HEK293T (cell line): ENCODE data around the gene BTBD10.

Source experiments
- BHLHE40 ChIP-seq: fragments of 450-650 bp; IDR thresholded peaks from 2 replicates; pipeline ENCODE4 v1.6.1; 2016; ENCODE audit warnings: mild to moderate bottlenecking, moderate library complexity, borderline replicate concordance
- CTBP1 ChIP-seq: fragments of 450-650 bp; IDR thresholded peaks from 2 replicates; pipeline ENCODE4 v1.6.1; 2016; ENCODE audit warnings: borderline replicate concordance
- ELF4 ChIP-seq: fragments of 450-650 bp; IDR thresholded peaks from 2 replicates; pipeline ENCODE4 v1.6.1; 2017; ENCODE audit warnings: antibody characterized with exemption
- FOXK2 ChIP-seq: fragments of 450-650 bp; IDR thresholded peaks from 2 replicates; pipeline ENCODE4 v1.6.1; 2016; ENCODE audit warnings: mild to moderate bottlenecking
- HDGF ChIP-seq: fragments of 450-650 bp; IDR thresholded peaks from 2 replicates; pipeline ENCODE4 v1.6.1; 2017; ENCODE audit warnings: antibody characterized with exemption, borderline replicate concordance
- LEF1 ChIP-seq: fragments of 450-650 bp; IDR thresholded peaks from 2 replicates; pipeline ENCODE4 v1.6.1; 2017; ENCODE audit warnings: mild to moderate bottlenecking, borderline replicate concordance
- SP1 ChIP-seq: fragments of 450-650 bp; IDR thresholded peaks from 2 replicates; pipeline ENCODE4 v1.6.1; 2017
- SUZ12 ChIP-seq: fragments of 450-650 bp; IDR thresholded peaks from 2 replicates; pipeline ENCODE4 v1.6.1; 2016; ENCODE audit warnings: mild to moderate bottlenecking
- TARDBP ChIP-seq: fragments of 450-650 bp; IDR thresholded peaks from 2 replicates; pipeline ENCODE4 v1.6.1; 2016

DNA sequence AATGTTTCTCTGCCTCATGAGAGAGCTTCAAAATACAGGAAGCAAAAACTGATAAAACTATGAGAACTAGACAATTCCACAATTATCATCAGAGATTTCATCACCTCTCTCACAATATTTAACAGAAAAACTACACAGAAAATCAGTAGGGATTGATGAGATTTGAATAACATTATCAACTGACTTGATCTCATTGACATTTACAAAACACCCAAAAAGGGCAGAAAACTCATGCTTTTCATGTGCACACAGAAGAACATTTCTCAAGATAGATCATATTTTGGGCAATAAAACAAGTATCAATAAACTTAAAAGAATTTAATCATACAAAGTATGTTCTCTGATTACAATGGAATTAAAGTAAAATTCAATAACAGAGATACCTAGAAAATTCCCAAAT, 35.6 kb downstream of the BTBD10 start:
- no peak for TF ChIP-seq HDGF
- no peak for TF ChIP-seq FOXK2
- no peak for TF ChIP-seq SUZ12
- TF ChIP-seq TARDBP: no peak
- TF ChIP-seq SP1: no peak
- TF ChIP-seq BHLHE40: no peak
- no peak for TF ChIP-seq LEF1
- TF ChIP-seq CTBP1: no peak
- TF ChIP-seq ELF4: no peak
